ENCODE measurements around the gene SCIN. TPM values are rescaled to one million over a fixed set of nuclear protein-coding genes. Genes with fewer than 3 reads are reported as not detected.
"Not testable (repeated sequence)": the region's sequence is repeated elsewhere in the genome, so short reads cannot be mapped to it uniquely, and the experiment has no call there.

The SCIN gene
- polyA plus RNA-seq, 1 donor = 4.3 TPM

DNA sequence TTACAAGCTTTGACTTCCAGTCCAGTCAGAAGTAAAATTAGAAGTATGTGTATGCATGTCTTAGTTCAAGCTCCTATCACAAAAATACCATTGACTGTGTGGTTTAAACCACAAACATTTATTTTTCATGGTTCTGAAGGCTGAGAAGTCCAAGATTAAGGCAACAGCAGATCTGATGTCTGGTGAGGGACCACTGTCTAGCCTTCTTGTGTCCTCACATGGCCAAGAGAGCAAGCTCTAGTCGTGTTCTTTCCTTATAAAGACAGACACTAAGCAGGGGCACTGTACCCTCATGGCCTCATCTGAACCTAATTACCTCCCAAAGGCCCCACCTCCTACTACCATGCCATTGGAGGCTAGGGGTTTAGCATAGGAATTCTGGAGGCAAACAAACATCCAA, 75.6 kb downstream of the SCIN start:
- DNase-seq = no peak
- H3K4me3 ChIP-seq (ENCODE audit: low read length) = no peak overlapping the region
- H3K36me3 ChIP-seq (ENCODE audit: control insufficient read depth, insufficient read depth, low read length) = no peaks in the 10 kb centered on the region
- H3K4me1 ChIP-seq (ENCODE audit: control insufficient read depth, insufficient read depth, low read length) = no peaks in the 10 kb centered on the region
- H3K27ac ChIP-seq (ENCODE audit: low read length) = no peak overlapping the region
- WGBS (ENCODE audit: insufficient coverage, low lambda C conversion rate) = no CpG with 5 or more reads among the region's 1 CpG
- H3K27me3 ChIP-seq (ENCODE audit: control insufficient read depth, insufficient read depth, low read length) = no peaks in the 10 kb centered on the region
- H3K9me3 ChIP-seq (ENCODE audit: control insufficient read depth, low read depth, low read length) = no peaks in the 10 kb centered on the region

DNA sequence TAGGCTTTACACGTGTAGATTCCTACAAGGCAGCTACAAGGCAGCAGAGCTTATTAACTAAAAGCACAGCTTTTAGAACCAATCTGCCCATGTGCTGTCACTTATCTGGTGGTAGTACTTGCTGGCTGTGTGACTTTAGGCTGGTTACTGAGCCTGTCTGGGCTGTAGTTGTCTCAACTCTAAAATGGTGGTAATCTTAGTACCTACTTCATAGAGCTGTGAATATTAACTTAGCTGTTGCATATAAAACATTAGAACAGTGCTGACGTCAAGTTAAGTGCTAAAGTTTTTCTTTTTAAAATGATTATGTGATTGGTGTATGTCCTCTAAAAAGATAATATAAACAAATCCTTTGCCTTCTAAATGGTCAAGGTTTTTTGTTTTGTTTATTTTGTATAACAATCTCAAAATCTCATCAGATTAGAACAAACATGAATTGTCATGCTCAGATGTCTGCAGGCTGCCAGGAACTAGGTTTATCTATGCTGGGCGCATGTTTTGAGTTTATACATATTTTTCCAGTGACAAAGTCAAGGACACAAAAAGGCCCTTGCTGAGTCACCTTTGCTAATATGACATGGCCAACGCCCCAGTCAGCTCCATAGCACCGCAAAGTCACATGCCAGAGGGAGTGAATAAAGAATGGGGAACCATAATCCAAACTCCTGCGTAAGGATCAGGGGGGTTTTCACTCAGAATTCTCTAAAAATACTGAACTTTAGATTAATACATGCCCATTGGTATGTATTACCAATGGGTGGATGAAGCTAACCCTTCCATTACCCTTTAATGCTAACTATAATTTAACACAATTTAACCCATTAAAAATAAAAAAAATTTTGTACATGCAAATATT, 77.1 kb downstream of the SCIN start:
- Histone ChIP-seq H3K4me3 (ENCODE audit: low read length) (no peak overlapping the region), H3K36me3 (ENCODE audit: control insufficient read depth, insufficient read depth, low read length) (no peaks in the 10 kb centered on the region), H3K4me1 (ENCODE audit: control insufficient read depth, insufficient read depth, low read length) (no peaks in the 10 kb centered on the region), H3K27me3 (ENCODE audit: control insufficient read depth, insufficient read depth, low read length) (no peaks in the 10 kb centered on the region), H3K9me3 (ENCODE audit: control insufficient read depth, low read depth, low read length) (no peaks in the 10 kb centered on the region), H3K27ac (ENCODE audit: low read length) (no peak overlapping the region)
- WGBS (ENCODE audit: insufficient coverage, low lambda C conversion rate) = 80% methylated on average over 1 of the region's 6 CpGs
- no peak for DNase-seq

DNA sequence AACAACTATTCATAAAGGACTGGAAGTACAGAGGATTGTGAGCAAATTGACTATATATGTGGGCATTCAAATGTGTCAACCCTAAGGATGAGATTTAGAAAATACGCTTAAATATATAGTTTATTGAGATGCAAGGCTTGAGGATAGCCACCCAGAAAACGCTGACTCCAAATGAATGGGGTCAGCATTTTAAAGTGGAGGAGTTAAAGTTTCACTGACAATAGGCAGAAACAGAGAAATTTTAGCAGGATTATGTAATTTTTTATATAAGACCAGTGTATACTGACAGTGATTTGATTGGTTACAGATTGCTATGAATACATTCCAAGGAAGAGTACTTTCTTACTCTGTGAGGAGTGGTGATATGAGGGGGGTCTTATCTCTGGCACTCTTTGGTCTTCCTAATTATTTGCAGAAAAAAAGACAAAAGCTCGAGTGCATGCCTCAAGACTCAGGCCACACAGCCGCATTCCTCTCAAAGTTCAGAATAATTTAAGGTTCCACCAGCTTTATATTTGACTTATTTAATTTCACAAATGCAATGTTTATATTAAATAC, 78.3 kb downstream of the SCIN start:
- 70% methylated on average over 2 of the region's 4 CpGs for WGBS (ENCODE audit: insufficient coverage, low lambda C conversion rate)
- DNase-seq = no peak

DNA sequence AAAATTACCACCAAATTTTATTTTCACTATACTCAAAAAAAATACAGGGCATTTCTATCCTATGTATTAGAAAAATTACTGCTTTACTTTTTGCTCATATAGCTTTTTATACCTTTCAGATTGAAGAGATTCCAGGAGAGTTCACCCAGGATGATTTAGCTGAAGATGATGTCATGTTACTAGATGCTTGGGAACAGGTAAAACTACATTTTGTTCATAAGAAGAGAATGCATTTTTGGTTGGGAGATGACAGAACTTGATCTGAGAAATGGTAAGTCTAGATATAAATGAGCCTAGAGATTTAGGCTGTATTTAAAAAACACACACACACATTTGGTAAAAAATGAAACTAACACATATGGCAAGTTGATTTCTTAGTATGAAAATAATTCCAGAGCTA, 78.8 kb downstream of the SCIN start:
- no peaks in the 10 kb centered on the region for H3K4me1 ChIP-seq (ENCODE audit: control insufficient read depth, insufficient read depth, low read length)
- H3K36me3 ChIP-seq (ENCODE audit: control insufficient read depth, insufficient read depth, low read length) = no peaks in the 10 kb centered on the region
- DNase-seq = no peak
- no peak overlapping the region for H3K4me3 ChIP-seq (ENCODE audit: low read length)
- no peaks in the 10 kb centered on the region for H3K27me3 ChIP-seq (ENCODE audit: control insufficient read depth, insufficient read depth, low read length)
- no peaks in the 10 kb centered on the region for H3K9me3 ChIP-seq (ENCODE audit: control insufficient read depth, low read depth, low read length)
- H3K27ac ChIP-seq (ENCODE audit: low read length) = no peak overlapping the region

More for the DNA sequence above, 78.3 kb downstream of the SCIN start:
- no peaks in the 10 kb centered on the region for H3K27me3 ChIP-seq (ENCODE audit: control insufficient read depth, insufficient read depth, low read length)
- H3K27ac ChIP-seq (ENCODE audit: low read length) = no peak overlapping the region
- no peaks in the 10 kb centered on the region for H3K9me3 ChIP-seq (ENCODE audit: control insufficient read depth, low read depth, low read length)
- no peaks in the 10 kb centered on the region for H3K4me1 ChIP-seq (ENCODE audit: control insufficient read depth, insufficient read depth, low read length)
- H3K36me3 ChIP-seq (ENCODE audit: control insufficient read depth, insufficient read depth, low read length) = no peaks in the 10 kb centered on the region
- no peak overlapping the region for H3K4me3 ChIP-seq (ENCODE audit: low read length)

DNA sequence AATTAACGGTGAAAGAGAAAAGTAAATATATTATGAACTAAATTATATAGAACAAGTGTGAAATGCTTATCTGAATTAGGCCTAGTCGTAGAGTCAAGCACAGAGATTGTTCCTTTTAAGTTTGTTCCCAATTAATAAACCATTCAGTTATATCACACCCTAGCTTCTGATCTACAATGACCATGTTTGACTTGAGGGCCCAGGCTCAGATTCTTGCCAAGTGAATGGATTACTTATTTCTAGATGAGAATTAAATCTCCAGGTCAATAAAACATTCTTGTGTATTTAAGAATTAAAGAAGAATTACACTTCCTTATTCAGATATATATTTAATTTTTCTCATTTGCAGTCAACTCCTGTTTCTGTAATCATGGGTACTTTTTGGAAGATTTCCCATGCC, 79.6 kb downstream of the SCIN start:
- Histone ChIP-seq H3K4me3 (ENCODE audit: low read length) (no peak overlapping the region), H3K36me3 (ENCODE audit: control insufficient read depth, insufficient read depth, low read length) (no peaks in the 10 kb centered on the region), H3K9me3 (ENCODE audit: control insufficient read depth, low read depth, low read length) (no peaks in the 10 kb centered on the region), H3K27ac (ENCODE audit: low read length) (no peak overlapping the region), H3K4me1 (ENCODE audit: control insufficient read depth, insufficient read depth, low read length) (no peaks in the 10 kb centered on the region), H3K27me3 (ENCODE audit: control insufficient read depth, insufficient read depth, low read length) (no peaks in the 10 kb centered on the region)
- no peak for DNase-seq
- WGBS (ENCODE audit: insufficient coverage, low lambda C conversion rate) = 25% methylated on average over 1 of the region's 2 CpGs

DNA sequence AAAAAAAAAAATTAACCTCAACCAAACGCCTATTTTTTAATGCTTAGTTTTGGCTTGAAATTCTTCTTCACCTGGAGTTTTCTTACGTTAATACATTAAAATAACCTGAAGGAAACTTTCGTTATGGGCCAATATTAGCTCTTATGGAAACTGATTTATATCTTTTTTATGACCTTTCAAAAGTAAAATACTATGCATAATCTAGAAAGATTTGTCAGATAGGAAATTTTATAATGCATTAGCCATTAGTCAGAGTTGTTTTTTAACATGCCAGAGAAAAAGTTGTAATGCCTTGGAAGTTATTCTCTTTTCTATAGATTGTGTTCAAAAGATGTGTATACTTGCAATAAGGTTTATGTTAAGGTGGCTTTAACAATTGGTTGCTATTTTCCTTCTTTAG, 82.6 kb downstream of the SCIN start:
- H3K9me3 ChIP-seq (ENCODE audit: control insufficient read depth, low read depth, low read length) = no peaks in the 10 kb centered on the region
- H3K27me3 ChIP-seq (ENCODE audit: control insufficient read depth, insufficient read depth, low read length) = no peaks in the 10 kb centered on the region
- H3K4me1 ChIP-seq (ENCODE audit: control insufficient read depth, insufficient read depth, low read length) = no peaks in the 10 kb centered on the region
- H3K36me3 ChIP-seq (ENCODE audit: control insufficient read depth, insufficient read depth, low read length) = no peaks in the 10 kb centered on the region
- H3K4me3 ChIP-seq (ENCODE audit: low read length) = no peak overlapping the region
- WGBS (ENCODE audit: insufficient coverage, low lambda C conversion rate) = 100% methylated on average over 3 of the region's 3 CpGs
- H3K27ac ChIP-seq (ENCODE audit: low read length) = no peak overlapping the region
- DNase-seq = no peak

DNA sequence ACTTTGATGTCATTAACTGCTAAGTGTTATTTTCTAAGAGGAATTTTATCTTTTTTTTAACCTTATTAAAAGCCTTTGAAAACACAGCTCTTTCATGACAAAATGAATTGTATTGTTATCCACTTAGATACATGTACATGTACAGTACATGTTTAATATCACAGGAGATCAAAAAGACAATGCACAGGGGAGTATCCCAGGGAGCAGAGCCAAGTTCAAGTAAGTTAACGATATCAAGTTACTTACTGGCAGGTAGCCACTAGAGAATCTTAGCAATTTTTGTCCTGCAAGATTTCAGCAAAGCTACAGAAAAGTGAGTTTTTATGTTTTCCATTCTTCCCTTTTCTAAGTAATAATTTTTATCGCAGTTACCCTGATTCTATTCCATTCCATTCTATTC, 83.0 kb downstream of the SCIN start:
- 71% methylated on average over 2 of the region's 2 CpGs for WGBS (ENCODE audit: insufficient coverage, low lambda C conversion rate)
- no peaks in the 10 kb centered on the region for H3K36me3 ChIP-seq (ENCODE audit: control insufficient read depth, insufficient read depth, low read length)
- H3K4me1 ChIP-seq (ENCODE audit: control insufficient read depth, insufficient read depth, low read length) = no peaks in the 10 kb centered on the region
- no peaks in the 10 kb centered on the region for H3K27me3 ChIP-seq (ENCODE audit: control insufficient read depth, insufficient read depth, low read length)
- H3K9me3 ChIP-seq (ENCODE audit: control insufficient read depth, low read depth, low read length) = no peaks in the 10 kb centered on the region
- DNase-seq = no peak
- no peak overlapping the region for H3K4me3 ChIP-seq (ENCODE audit: low read length)
- no peak overlapping the region for H3K27ac ChIP-seq (ENCODE audit: low read length)

DNA sequence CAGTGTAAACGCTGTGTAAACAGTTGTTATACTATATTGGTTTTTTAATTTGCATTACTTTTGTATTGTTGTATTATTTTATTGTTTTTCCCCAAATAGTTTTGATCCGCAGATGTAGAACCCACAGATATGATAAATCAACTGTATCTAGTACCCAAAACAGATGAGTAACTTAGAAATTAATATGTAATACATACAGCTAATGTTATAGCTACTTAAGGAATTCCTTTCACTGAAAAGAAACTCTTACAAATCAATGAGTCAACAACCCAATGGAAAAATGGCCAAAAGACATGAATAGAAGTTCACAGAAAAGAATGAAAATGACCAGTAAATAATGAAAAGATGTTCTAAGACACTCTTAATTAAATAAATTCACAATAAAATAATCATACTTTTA, 84.6 kb downstream of the SCIN start:
- DNase-seq = no peak
- Histone ChIP-seq H3K36me3 (ENCODE audit: control insufficient read depth, insufficient read depth, low read length) (no peaks in the 10 kb centered on the region), H3K27ac (ENCODE audit: low read length) (no peak overlapping the region), H3K9me3 (ENCODE audit: control insufficient read depth, low read depth, low read length) (no peaks in the 10 kb centered on the region), H3K4me1 (ENCODE audit: control insufficient read depth, insufficient read depth, low read length) (no peaks in the 10 kb centered on the region), H3K4me3 (ENCODE audit: low read length) (no peak overlapping the region), H3K27me3 (ENCODE audit: control insufficient read depth, insufficient read depth, low read length) (no peaks in the 10 kb centered on the region)
- WGBS (ENCODE audit: insufficient coverage, low lambda C conversion rate) = 100% methylated on average over 1 of the region's 2 CpGs

DNA sequence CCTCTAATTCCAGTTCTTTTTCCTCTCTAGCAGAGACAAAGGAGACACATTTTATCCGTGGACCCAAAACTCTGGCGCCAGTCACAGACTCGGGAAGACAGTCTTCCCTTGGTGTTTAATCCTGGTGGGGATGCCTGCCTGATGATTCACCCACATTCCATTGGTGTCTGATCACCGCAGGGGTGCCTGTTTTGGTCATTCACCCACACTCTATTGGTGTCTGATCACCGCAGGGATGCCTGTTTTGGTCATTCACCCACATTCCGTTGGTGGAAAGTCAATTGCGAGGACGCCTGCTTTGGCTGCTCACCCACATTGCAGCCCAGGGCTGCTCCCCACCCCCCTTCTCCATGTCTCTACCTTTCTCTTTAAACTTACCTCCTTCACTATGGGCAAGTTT, 89.9 kb downstream of the SCIN start:
- not testable (repeated sequence) for H3K36me3 ChIP-seq (ENCODE audit: control insufficient read depth, insufficient read depth, low read length); H3K27me3 ChIP-seq (ENCODE audit: control insufficient read depth, insufficient read depth, low read length); H3K27ac ChIP-seq (ENCODE audit: low read length); H3K9me3 ChIP-seq (ENCODE audit: control insufficient read depth, low read depth, low read length); DNase-seq; H3K4me3 ChIP-seq (ENCODE audit: low read length); H3K4me1 ChIP-seq (ENCODE audit: control insufficient read depth, insufficient read depth, low read length)
- 88% methylated on average over 3 of the region's 8 CpGs for WGBS (ENCODE audit: insufficient coverage, low lambda C conversion rate)

DNA sequence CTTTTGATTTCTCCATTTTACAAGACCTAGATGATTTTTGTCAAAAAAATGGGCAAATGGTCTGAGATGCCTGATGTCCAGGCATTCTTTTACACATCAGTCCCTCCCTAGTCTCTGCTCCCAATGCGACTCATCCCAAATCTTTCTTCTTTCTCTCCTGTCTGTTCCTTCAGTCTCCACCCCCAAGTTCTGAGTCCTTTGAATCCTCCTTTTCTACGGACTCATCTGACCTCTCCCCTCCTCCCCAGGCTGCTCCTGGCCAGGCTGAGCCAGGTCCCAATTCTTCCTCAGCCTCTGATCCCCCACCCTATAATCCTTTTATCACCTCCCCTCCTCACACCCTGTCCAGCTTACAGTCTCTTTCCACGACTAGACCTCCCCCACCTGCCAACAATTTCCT, 90.5 kb downstream of the SCIN start:
- WGBS (ENCODE audit: insufficient coverage, low lambda C conversion rate) = 83% methylated on average over 1 of the region's 3 CpGs
- H3K36me3 ChIP-seq (ENCODE audit: control insufficient read depth, insufficient read depth, low read length); H3K27ac ChIP-seq (ENCODE audit: low read length); H3K4me1 ChIP-seq (ENCODE audit: control insufficient read depth, insufficient read depth, low read length); H3K27me3 ChIP-seq (ENCODE audit: control insufficient read depth, insufficient read depth, low read length); DNase-seq; H3K4me3 ChIP-seq (ENCODE audit: low read length); H3K9me3 ChIP-seq (ENCODE audit: control insufficient read depth, low read depth, low read length): not testable (repeated sequence)

DNA sequence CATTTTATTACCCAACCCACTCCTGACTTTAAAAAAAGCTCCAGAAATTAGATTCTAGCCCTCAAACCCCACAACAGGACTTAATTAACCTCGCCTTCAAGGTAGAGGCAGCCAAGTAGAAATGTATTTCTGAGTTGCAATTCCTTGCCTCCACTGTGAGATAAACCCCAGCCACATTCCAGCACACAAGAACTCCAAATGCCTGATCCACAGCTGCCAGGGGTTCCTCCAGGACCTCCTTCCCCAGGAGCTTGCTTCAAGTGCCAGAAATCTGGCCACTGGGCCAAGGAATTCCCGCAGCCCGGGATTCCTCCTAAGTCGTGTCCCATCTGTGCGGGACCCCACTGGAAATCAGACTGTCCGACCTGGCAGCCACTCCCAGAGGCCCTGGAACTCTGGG, 91.1 kb downstream of the SCIN start:
- WGBS (ENCODE audit: insufficient coverage, low lambda C conversion rate) = 80% methylated on average over 1 of the region's 6 CpGs
- Histone ChIP-seq H3K9me3 (ENCODE audit: control insufficient read depth, low read depth, low read length) (no peaks in the 10 kb centered on the region), H3K4me1 (ENCODE audit: control insufficient read depth, insufficient read depth, low read length) (no peaks in the 10 kb centered on the region), H3K36me3 (ENCODE audit: control insufficient read depth, insufficient read depth, low read length) (no peaks in the 10 kb centered on the region), H3K27ac (ENCODE audit: low read length) (no peak overlapping the region), H3K27me3 (ENCODE audit: control insufficient read depth, insufficient read depth, low read length) (no peaks in the 10 kb centered on the region), H3K4me3 (ENCODE audit: low read length) (no peak overlapping the region)
- no peak for DNase-seq
